Adipose tissue (tissue), 3 donors: ENCODE results near the gene TUSC7. TPM values are rescaled to one million over a fixed set of nuclear protein-coding genes. Genes with fewer than 3 reads are reported as not detected.

Experiments used
- H3K27ac ChIP-seq: one replicate; pipeline ENCODE4 v1.5.1; 2013; ENCODE audit warnings: low read depth, low read length
- WGBS, 3 donors: extraction: QIAGEN DNeasy Blood & Tissue Kit; methylation state at CpG; one replicate each; pipeline ENCODE4 v1.1.7; 2013; 5-methylcytosine and 5-hydroxymethylcytosine counted together
- polyA plus RNA-seq, 3 donors: library from polyadenylated mRNA; stranded (reverse); fragments of 200-250 nt; gene quantifications; one replicate each; pipeline ENCODE4 v1.2.3, GENCODE V29; 2013
- donor health status: healthy with polysubstance abuse.
- donor health status: Bipolar disorder and iron deficiency.
- donor health status: healthy.

Gene TUSC7
- polyA plus RNA-seq, 3 donors: not detected

DNA sequence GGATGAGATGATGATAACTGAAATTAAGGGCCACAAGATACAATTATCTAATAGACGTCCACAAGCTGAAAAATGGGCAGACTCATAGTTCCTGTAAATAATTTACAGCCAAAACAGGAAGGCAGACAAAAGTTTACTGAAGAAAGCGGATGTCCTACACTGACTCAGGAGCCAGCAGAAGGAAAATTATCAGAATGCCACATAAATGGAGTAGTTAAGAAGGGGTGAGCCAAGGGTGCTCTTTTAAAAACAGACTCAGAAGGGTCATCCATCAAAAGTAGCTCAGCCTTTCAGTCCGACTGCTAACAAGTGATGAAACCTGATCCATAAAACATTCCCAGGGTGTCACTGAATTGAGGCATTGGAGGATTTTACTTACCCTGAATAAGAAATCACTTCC is 39.8 kb downstream of the TUSC7 start:
- WGBS, 3 donors: 8 to 13% (median 8%) methylated on average over 3 of the region's 3 CpGs
- H3K27ac ChIP-seq: no peak overlapping the region

DNA sequence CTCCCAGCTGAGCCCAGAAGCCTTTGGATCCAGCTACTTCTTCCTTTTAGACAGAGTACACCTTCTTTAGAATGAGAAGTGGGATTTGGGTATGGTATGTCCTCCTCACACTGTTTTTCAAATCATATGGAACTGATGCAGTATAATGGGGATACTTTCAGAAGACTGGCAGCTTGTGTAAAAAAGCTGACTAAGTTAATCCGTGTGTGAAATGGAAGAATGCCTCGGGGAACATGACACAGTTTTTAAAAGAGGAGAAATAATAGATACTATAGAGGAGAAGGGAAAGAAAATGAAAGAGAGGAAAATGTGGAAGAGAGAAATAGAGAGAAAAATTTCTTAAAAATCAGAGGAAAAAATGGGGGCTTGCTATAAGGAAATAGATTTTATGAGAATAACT is 47.7 kb downstream of the TUSC7 start:
- no peak overlapping the region for H3K27ac ChIP-seq
- 45 to 48% (median 45%) methylated on average over 2 of the region's 2 CpGs for WGBS, 3 donors

GRCh38 chr3:116759316-116759715 is 49.7 kb downstream of the TUSC7 start:
- WGBS, 3 donors: 68 to 97% (median 85%) methylated on average over 1 of the region's 1 CpG
- H3K27ac ChIP-seq: no peak overlapping the region
